A673 (cell line): ENCODE results near the gene TNFRSF6B.
"Not testable (repeated sequence)": the region's sequence is repeated elsewhere in the genome, so short reads cannot be mapped to it uniquely, and the experiment has no call there.

Experiments used
- CTCF ChIP-seq: fragments of 300-800, 200-600 bp; sonication (generic); conservative IDR thresholded peaks from 2 replicates; pipeline ENCODE4 v1.5.1; 2017; ENCODE audit warnings: low read depth, mild to moderate bottlenecking, antibody characterized with exemption, low read length, moderate library complexity, mixed read lengths
- EZH2 ChIP-seq: fragments of 200-600 bp; sonication (generic); IDR thresholded peaks from 2 replicates; pipeline ENCODE4 v1.6.1; 2017; ENCODE audit warnings: borderline replicate concordance, low read depth, mild to moderate bottlenecking, mixed read lengths, antibody characterized with exemption, low read length; ENCODE audit not compliant: poor library complexity, severe bottlenecking

GRCh38 chr20:63730189-63730733 lies 33.8 kb downstream of the TNFRSF6B start:
- TF ChIP-seq CTCF, EZH2: not testable (repeated sequence)
